HEK293T (cell line): ENCODE measurements around the gene DNAAF1.

Source experiments
- ARNT ChIP-seq: fragments of 450-650 bp; IDR thresholded peaks from 2 replicates; pipeline ENCODE4 v1.6.1; 2017; ENCODE audit warnings: mild to moderate bottlenecking
- BHLHE40 ChIP-seq: fragments of 450-650 bp; IDR thresholded peaks from 2 replicates; pipeline ENCODE4 v1.6.1; 2016; ENCODE audit warnings: mild to moderate bottlenecking, moderate library complexity, borderline replicate concordance
- FOXK2 ChIP-seq: fragments of 450-650 bp; IDR thresholded peaks from 2 replicates; pipeline ENCODE4 v1.6.1; 2016; ENCODE audit warnings: mild to moderate bottlenecking
- SP1 ChIP-seq: fragments of 450-650 bp; IDR thresholded peaks from 2 replicates; pipeline ENCODE4 v1.6.1; 2017
- TARDBP ChIP-seq: fragments of 450-650 bp; IDR thresholded peaks from 2 replicates; pipeline ENCODE4 v1.6.1; 2016
- ZNF384 ChIP-seq: fragments of 450-650 bp; IDR thresholded peaks from 2 replicates; pipeline ENCODE4 v1.6.1; 2016

DNA sequence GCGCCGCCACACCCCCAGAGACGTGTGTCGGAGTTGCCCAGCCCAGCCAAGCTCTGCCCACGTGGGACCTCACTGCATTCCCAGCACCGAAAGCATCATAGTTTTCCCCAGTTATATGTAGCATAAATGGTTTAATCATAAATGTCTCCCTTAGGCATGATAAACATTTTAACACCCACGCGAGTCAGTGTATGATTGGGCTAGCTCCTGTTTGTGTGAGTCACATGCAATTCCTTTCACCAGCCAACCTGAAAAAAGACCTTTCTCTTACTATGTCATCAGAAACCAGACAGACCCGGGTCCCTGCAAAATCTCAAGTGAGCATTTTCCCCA, 32.6 kb downstream of the DNAAF1 start:
- no peak for TF ChIP-seq ZNF384
- TF ChIP-seq TARDBP = no peak
- no peak for TF ChIP-seq SP1
- no peak for TF ChIP-seq BHLHE40
- TF ChIP-seq FOXK2 = no peak
- TF ChIP-seq ARNT = no peak
